Activated CD4-positive, alpha-beta T cell treated with anti-CD3 and anti-CD28 coated beads, Interleukin-2, amount 50 U/mL, for 16 hours (primary cell): ENCODE data around the gene EAF1.
A peak's percentile ranks its signal among the peaks of the same experiment; 100 is the strongest.
"Not testable (repeated sequence)": the region's sequence is repeated elsewhere in the genome, so short reads cannot be mapped to it uniquely, and the experiment has no call there.

Experiments
- DNase-seq: peaks from one replicate; pipeline ENCODE4 v3.0.0-alpha.2; 2020

EAF1 gene

DNA sequence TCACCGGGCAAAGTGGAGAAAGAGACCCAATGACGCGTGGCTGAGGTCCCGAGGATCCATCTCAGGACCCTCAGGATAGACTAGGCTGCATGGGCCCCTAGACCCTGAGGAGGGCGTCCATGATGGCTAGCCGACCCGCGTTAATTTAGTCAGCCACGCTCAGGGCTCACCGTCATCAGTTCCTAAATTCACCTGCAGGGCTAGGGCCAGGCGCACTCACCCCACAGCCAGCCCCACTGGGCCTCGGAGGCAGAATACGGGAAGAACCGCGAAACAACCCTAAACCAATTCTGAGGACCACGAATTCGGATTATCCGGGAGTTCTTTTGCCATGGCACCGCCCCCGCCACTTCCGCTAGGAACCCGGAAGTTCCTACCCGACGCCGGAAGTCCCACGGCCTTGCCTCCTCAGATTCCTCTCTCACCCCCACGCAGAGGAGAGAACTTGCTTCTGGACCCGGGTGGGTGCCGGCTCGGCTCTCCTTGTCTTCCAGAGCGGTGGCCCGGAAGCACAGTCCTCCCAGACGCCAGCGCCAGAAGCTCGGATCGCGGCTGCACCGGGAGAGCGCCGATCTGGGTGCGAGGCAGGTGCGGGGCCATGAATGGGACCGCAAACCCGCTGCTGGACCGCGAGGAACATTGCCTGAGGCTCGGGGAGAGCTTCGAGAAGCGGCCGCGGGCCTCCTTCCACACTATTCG is at the start of gene EAF1, which contains the start of gene METTL6:
Gene EAF1 (plus strand): TSS at position 417 of the 699 bp plus-strand sequence. CDS start 182 bp downstream, at position 599.
Gene METTL6 (minus strand): TSS at position 363 of the 699 bp plus-strand sequence. CDS start 1,033 bp downstream, outside the sequence.
- DNase-seq, result peak; percentile 90

GRCh38 chr3:15377961-15378791 is 49.2 kb upstream of the EAF1 start:
- DNase-seq, result peak; percentile 95

- no peak for DNase-seq
These were observed 46.2 kb upstream of the EAF1 start for GRCh38 chr3:15380980-15381890.

- no peak for DNase-seq
These were observed 44.9 kb upstream of the EAF1 start for GRCh38 chr3:15382405-15382923.

DNA sequence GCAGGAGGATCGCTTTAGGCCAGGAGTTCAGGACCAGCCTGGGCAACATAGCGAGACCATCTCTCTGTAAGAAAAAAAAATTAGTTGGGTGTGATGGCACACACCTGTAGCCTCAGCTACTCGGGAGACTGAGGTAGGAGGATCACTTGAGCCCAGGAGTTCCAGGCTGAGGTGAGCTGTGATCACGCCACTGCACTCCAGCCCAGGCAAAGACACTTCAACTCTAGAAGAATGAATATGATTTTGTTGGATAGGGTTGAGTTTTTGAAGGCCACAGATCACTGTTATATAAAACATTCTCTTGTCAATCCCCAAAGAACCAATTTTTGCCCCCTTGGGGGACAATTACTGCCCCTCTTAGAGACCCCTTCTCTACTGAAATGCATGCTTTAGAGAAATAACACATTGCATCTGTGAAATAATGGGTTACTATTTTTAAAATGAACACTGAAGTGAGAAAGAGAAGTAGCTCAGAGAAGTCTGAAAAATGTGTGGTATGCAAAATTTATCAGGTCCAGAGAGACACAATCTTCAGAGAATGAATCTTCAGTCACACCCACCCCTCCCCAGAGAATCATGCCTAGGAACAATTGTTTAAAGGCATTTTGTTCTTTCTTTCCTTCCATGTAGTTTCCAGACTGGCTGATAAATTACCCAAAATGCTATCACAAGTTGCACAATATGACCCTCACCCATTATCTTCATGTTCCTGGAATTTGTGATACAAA is 42.7 kb upstream of the EAF1 start:
- no peak for DNase-seq

DNA sequence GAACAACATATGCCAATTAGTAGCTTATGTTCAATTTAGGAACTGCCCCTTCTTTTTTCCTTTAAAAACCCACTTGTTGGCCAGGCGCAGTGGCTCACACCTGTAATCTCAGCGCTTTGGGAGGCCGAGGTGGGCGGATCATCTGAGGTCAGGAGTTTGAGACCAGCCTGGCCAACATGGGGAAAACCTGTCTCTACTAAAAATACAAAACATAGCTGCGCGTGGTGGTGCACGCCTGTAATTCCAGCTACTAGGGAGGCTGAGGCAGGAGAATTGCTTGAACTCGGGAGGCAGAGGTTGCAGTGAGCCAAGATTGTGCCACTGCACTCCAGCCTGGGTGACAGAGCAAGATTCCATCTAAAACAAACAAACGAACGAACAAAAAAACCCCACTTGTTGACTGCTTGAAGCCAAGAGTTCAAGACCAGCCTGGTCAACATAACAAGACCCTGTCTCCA is 42.1 kb upstream of the EAF1 start:
- DNase-seq, result not testable (repeated sequence)

DNA sequence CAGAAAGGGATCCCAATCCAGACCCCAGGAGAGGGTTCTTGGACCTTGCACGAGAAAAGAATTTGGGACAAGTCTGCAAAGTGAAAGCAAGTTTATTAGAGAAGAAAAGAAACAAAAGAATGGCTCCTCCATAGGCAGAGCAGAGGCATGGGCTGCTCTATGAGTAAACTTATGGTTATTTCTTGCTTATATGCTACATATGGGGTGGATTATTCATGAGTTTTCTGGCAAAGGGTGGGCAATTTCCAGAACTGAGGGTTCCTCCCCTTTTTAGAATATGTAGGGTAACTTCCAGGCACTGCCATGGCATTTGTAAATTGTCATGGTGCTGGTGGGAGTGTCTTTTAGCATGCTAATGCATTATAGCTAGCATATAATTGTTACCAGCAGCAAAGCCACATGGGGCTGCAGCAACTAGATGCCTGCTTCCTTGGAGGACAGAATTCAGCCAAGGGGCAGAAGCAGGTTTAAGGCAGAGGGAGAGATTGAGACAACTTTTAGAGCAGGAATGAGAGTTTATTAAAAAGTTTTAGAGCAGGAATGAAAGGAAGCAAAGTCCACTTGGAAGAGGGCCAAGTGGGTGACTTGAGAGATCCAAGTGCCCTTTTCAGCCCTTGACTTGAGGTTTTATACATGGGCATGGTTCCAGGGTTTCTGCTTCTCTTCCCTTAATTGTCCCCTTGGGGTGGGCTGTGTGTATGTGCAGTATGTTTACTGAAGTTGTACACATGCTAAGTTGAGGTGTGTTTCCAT is 41.3 kb upstream of the EAF1 start:
- DNase-seq, result no peak

GRCh38 chr3:15386654-15386955 is 40.8 kb upstream of the EAF1 start:
- DNase-seq, result not testable (repeated sequence)

GRCh38 chr3:15387171-15387581 is 40.2 kb upstream of the EAF1 start:
- DNase-seq, result no peak

DNA sequence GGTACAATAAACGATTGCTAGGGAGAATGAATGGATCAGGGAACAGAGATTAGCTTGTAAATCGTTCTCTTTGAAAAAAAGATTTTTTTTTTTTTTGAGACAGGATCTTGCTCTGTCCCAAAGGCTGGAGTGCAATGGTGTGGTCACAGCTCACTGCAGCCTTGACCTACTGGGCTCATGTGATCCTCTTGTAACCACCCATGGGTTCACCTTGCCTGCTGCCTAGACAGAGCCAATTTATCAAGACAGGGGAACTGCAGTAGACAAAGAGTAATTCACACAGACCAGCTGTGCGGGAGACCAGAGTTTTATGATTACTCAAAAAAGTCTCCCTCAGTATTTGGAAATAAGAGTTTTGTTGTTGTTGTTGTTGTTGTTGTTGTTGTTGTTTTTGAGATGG is 39.7 kb upstream of the EAF1 start:
- no peak for DNase-seq

GRCh38 chr3:15388335-15388734 is 39.1 kb upstream of the EAF1 start:
- DNase-seq, result not testable (repeated sequence)

DNA sequence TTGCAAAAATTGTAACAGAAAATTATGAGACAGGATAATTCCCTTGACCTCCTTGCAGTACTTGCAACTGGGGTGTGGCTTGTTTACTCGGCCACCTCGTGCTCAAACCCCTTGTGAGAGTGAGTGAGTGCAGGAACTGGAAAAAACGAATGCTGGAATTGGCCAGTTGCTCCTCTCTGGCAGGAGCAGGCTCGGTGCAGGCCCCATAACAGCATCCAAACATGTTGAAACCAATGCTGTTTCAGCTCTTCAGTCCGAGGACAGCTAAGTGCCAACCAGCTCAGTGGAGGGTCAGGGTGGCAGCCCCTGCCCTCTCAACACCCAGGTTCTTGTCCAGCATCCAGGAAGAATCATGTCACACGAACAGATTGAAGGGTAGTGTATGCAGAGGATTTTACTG is 36.9 kb upstream of the EAF1 start:
- DNase-seq, result no peak

DNA sequence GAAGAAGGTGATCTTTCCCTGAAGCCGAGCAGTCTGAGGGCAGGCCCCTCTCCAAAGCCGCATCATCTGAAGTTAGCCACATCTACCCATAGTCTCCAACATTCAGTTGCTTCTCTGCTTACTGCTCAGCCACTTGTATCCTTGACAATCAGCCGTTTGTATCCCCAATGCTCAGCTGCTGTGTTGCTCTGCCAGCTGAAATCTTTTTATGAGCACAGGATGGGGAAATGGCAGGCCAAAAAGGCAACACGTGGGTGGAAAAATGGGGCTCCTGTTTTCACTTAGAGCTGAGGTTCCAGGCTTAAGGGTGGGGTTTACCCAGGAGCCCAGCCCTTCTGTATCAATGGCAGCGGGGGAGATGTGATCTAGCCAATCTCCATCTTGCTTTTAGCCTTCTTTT is 36.4 kb upstream of the EAF1 start:
- no peak for DNase-seq

DNA sequence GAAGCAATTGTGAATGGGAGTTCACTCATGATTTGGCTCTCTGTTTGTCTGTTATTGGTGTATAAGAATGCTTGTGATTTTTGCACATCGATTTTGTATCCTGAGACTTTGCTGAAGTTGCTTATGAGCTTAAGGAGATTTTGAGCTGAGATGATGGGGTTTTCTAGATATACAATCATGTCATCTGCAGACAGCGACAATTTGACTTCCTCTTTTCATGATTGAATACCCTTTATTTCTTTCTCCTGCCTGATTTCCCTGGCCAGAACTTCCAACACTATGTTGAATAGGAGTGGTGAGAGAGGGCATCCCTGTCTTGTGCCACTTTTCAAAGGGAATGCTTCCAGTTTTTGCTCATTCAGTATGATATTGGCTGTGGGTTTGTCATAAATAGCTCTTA is 34.1 kb upstream of the EAF1 start:
- DNase-seq, result not testable (repeated sequence)

- peak; percentile 37 for DNase-seq
These were observed 28.7 kb upstream of the EAF1 start for GRCh38 chr3:15398731-15399133.

DNA sequence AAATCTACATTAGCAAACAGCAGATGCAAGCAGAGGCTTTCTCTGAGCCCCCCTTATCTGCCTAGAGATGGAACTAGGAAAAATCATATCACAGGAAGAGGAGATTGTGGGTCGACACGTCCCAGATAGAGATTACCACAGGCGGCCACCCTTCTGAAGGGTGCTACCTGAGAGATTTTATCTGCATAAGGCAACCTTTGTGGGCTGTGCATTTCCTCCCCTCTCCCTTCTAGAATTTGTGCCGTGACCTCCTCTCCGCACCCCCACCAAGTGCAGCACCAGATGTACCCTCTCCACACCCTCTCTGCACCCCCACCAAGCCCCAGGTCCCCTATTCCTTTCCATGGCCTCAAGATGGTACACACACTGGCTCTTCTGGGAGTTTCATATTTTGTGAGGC is 27.4 kb upstream of the EAF1 start:
- DNase-seq, result no peak

DNA sequence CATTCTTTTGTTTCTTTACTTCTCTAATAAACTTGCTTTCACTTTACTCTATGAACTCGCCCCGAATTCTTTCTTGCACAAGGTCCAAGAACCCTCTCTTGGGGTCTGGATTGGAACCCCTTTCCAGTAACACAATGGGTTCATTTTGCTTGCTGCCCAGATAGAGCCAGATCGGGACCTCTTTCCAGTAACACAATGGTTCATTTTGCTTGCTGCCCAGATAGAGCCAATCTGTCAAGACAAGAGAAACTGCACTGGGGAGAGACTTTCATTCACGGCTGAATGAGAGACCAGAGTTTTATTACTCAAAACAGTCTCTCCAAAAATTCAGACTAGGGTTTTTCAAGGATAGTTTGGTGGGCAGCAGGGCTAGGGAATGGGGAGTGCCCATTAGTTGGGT is 25.5 kb upstream of the EAF1 start:
- DNase-seq, result no peak

GRCh38 chr3:15403495-15403894 is 23.9 kb upstream of the EAF1 start:
- no peak for DNase-seq

DNA sequence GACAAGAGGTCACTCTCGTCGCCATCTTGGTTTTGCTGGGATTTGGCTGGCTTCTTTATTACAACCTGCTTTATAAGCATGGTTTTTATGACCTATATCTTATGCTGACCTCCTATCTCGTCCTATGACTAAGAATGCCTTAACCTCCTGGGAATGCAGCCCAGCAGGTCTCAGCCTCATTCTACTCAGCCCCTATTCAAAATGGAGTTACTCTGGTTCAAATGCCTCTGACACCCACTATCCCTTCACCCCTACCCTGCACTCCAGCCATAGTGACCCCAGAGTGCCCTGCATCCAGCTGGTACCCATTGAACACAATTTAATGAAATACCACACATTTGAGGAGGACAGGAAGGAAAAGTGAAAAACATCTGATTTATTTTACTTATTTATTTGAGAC is 23.4 kb upstream of the EAF1 start:
- no peak for DNase-seq

GRCh38 chr3:15404767-15405166 is 22.6 kb upstream of the EAF1 start:
- DNase-seq, result no peak

DNA sequence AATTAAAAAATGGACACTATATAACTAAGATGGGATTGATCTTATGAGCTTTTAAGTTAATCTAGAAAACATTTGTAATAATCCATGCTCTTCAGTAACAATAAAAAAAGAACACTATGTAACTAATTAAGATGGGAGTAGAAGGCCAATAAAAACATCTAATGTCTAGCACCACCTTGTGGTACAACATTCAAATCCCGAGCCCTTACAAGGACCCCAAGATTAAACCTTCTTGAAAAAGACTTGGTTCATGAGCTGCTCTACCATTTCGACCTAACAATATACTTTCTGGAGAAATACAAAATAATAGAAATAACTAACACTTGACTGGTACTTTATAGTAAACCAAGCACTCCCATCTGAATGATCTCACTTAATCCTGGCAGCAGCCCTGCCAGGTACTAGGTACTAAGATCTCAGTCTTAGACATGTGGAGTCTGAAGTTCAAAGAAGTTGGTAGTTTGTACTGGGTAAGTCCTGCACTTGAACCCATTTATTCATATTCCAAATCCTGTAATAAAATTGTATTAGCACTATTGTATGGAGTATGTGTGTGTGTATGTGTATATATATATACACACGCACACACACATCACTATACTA is 21.8 kb upstream of the EAF1 start:
- DNase-seq, result peak; percentile 56
